Measurements from ENCODE around the gene PPP2R5A.
"Not testable (repeated sequence)": the region's sequence is repeated elsewhere in the genome, so short reads cannot be mapped to it uniquely, and the experiment has no call there.

Gene PPP2R5A

GRCh38 chr1:212302745-212303383 is 17.7 kb downstream of the PPP2R5A start:
- Histone ChIP-seq H3K4me3 (ENCODE audit: low read length) (no peak overlapping the region), H3K9me3 (replicated peaks; ENCODE audit: insufficient read depth, low read length) (no peaks in the 10 kb centered on the region), H3K79me2 (ENCODE audit: low read length) (peaks cover 73% of the 10 kb centered on the region), H3K36me3 (replicated peaks; ENCODE audit: insufficient read depth, low read length) (no peaks in the 10 kb centered on the region), H2AFZ (ENCODE audit: low read length) (no peak overlapping the region), H3K9me2 (replicated peaks; ENCODE audit: insufficient read depth, low read length) (no peaks in the 10 kb centered on the region), H4K20me1 (ENCODE audit: insufficient read depth, low read length) (peaks cover 7% of the 10 kb centered on the region; the same call in 1 of the 2 replicates), H3K4me1 (ENCODE audit: low read length) (no peaks in the 10 kb centered on the region), H3K27ac (ENCODE audit: low read length) (no peak overlapping the region), H3K27me3 (replicated peaks; ENCODE audit: insufficient read depth, low read length) (no peaks in the 10 kb centered on the region), H3K4me2 (ENCODE audit: low read depth, low read length) (no peak overlapping the region), H3K9ac (ENCODE audit: low read length) (no peak overlapping the region), H3F3A (ENCODE audit: insufficient read depth, low read length) (no peaks in the 10 kb centered on the region)
- DNase-seq, result no peak
- TF ChIP-seq EZH2 (optimal IDR thresholded peaks at IDR 0.05; ENCODE audit: low read depth, low read length) (no peak), EZH2phosphoT487 (IDR thresholded peaks at IDR 0.05; ENCODE audit: low read length) (no peak), CTCF (IDR thresholded peaks at IDR 0.05; ENCODE audit: low read length) (no peak)

GRCh38 chr1:212305342-212305741 is 20.1 kb downstream of the PPP2R5A start:
- no peaks in the 10 kb centered on the region for H3K36me3 ChIP-seq (replicated peaks; ENCODE audit: insufficient read depth, low read length)
- no peak overlapping the region for H3K27ac ChIP-seq (ENCODE audit: low read length)
- no peak overlapping the region for H3K9ac ChIP-seq (ENCODE audit: low read length)
- no peaks in the 10 kb centered on the region for H3K9me3 ChIP-seq (replicated peaks; ENCODE audit: insufficient read depth, low read length)
- no peak overlapping the region for H3K4me2 ChIP-seq (ENCODE audit: low read depth, low read length)
- no peak for DNase-seq
- H4K20me1 ChIP-seq (ENCODE audit: insufficient read depth, low read length), result peaks cover 7% of the 10 kb centered on the region; the same call in 1 of the 2 replicates
- H3K9me2 ChIP-seq (replicated peaks; ENCODE audit: insufficient read depth, low read length), result no peaks in the 10 kb centered on the region
- H3K27me3 ChIP-seq (replicated peaks; ENCODE audit: insufficient read depth, low read length), result no peaks in the 10 kb centered on the region
- no peaks in the 10 kb centered on the region for H3K4me1 ChIP-seq (ENCODE audit: low read length)
- H2AFZ ChIP-seq (ENCODE audit: low read length), result no peak overlapping the region
- H3F3A ChIP-seq (ENCODE audit: insufficient read depth, low read length), result no peaks in the 10 kb centered on the region
- H3K79me2 ChIP-seq (ENCODE audit: low read length), result peaks cover 75% of the 10 kb centered on the region
- TF ChIP-seq EZH2phosphoT487 (IDR thresholded peaks at IDR 0.05; ENCODE audit: low read length) (no peak), EZH2 (optimal IDR thresholded peaks at IDR 0.05; ENCODE audit: low read depth, low read length) (no peak)
- no peak overlapping the region for H3K4me3 ChIP-seq (ENCODE audit: low read length)

GRCh38 chr1:212305984-212306452 is 20.8 kb downstream of the PPP2R5A start:
- H3K9me3 ChIP-seq (replicated peaks; ENCODE audit: insufficient read depth, low read length); H3K4me2 ChIP-seq (ENCODE audit: low read depth, low read length); H3K27me3 ChIP-seq (replicated peaks; ENCODE audit: insufficient read depth, low read length); H3K36me3 ChIP-seq (replicated peaks; ENCODE audit: insufficient read depth, low read length); DNase-seq; H3K4me1 ChIP-seq (ENCODE audit: low read length); H3K9ac ChIP-seq (ENCODE audit: low read length); H4K20me1 ChIP-seq (ENCODE audit: insufficient read depth, low read length); H3K27ac ChIP-seq (ENCODE audit: low read length); H3K9me2 ChIP-seq (replicated peaks; ENCODE audit: insufficient read depth, low read length); H2AFZ ChIP-seq (ENCODE audit: low read length); H3F3A ChIP-seq (ENCODE audit: insufficient read depth, low read length); H3K4me3 ChIP-seq (ENCODE audit: low read length): not testable (repeated sequence)
- H3K79me2 ChIP-seq (ENCODE audit: low read length), result peaks cover 75% of the 10 kb centered on the region

- no peak for DNase-seq
- Histone ChIP-seq H3K4me1 (ENCODE audit: low read length) (no peaks in the 10 kb centered on the region), H3K27me3 (replicated peaks; ENCODE audit: insufficient read depth, low read length) (no peaks in the 10 kb centered on the region), H3K4me3 (ENCODE audit: low read length) (no peak overlapping the region), H3F3A (ENCODE audit: insufficient read depth, low read length) (no peaks in the 10 kb centered on the region), H2AFZ (ENCODE audit: low read length) (no peak overlapping the region), H4K20me1 (ENCODE audit: insufficient read depth, low read length) (no peaks in the 10 kb centered on the region), H3K79me2 (ENCODE audit: low read length) (peaks cover 60% of the 10 kb centered on the region), H3K4me2 (ENCODE audit: low read depth, low read length) (no peak overlapping the region), H3K36me3 (replicated peaks; ENCODE audit: insufficient read depth, low read length) (no peaks in the 10 kb centered on the region), H3K27ac (ENCODE audit: low read length) (no peak overlapping the region), H3K9me3 (replicated peaks; ENCODE audit: insufficient read depth, low read length) (no peaks in the 10 kb centered on the region), H3K9ac (ENCODE audit: low read length) (no peak overlapping the region), H3K9me2 (replicated peaks; ENCODE audit: insufficient read depth, low read length) (no peaks in the 10 kb centered on the region)
- no peak for TF ChIP-seq EZH2 (optimal IDR thresholded peaks at IDR 0.05; ENCODE audit: low read depth, low read length)
- no peak for TF ChIP-seq EZH2phosphoT487 (IDR thresholded peaks at IDR 0.05; ENCODE audit: low read length)
- TF ChIP-seq CTCF (IDR thresholded peaks at IDR 0.05; ENCODE audit: low read length), result no peak
These were observed 24.8 kb downstream of the PPP2R5A start for GRCh38 chr1:212309967-212310366.
